Fibroblast of villous mesenchyme (primary cell): Measurements from ENCODE around the gene MDM1. TPM values are rescaled to one million over a fixed set of nuclear protein-coding genes. Genes with fewer than 3 reads are reported as not detected.

Experiments used
- DNase-seq: peaks from one replicate; pipeline ENCODE4 v3.0.0-alpha.2; 2010; ENCODE audit warnings: low read depth
- H3K4me3 ChIP-seq: 2 replicates; pipeline ENCODE4 v1.5.1; 2011; ENCODE audit warnings: low read depth, mild to moderate bottlenecking, low read length
- total RNA-seq: library from RNA; depleted of rRNA; stranded (reverse); fragments of >200 nt; gene quantifications from 2 replicates; pipeline ENCODE4 v1.2.3, GENCODE V29; 2012
- TF ChIP-seq, protein P1 (sequence below): IDR thresholded peaks from 2 replicates; pipeline ENCODE4 v1.5.1; 2012; ENCODE audit warnings: low read depth, mild to moderate bottlenecking, low read length; ENCODE audit not compliant: insufficient read depth

MDM1 gene
- total RNA-seq, 1 donor = 13.0 TPM

DNA sequence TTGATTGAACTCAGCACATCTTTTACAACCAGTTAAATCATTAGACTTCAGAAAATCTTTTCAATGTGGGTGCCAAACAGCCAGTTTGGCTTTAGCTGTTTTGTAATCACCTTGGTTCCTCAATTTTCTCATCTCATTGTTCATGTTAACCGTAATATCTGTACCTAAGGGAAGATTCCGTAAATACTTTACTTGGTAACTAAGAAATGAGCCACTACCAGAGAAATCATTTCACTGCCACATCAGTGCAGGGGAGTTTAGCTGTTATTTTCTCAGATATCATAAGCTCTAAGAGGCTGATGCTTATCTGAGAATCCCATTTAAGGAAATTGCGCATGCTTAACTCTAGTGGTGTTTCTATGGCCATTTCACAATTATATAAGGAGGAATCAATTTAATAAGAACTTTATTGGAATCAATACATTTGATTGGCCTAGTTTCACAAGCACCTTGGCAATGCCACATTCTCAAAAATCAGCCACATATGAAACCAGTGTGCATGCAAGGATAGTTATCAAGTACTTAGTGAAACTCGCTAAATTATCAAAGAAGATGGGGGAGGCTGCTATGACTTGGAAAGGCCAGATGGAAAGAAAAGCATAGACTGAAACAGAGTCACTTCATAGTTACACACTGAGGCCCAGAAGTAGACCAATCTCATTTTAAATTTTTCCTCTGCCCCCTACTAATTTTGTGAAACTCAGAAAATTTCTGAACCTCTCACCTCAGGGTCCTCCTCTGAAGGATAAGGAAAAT, 50.7 kb downstream of the MDM1 start:
- TF ChIP-seq, protein P1, sequence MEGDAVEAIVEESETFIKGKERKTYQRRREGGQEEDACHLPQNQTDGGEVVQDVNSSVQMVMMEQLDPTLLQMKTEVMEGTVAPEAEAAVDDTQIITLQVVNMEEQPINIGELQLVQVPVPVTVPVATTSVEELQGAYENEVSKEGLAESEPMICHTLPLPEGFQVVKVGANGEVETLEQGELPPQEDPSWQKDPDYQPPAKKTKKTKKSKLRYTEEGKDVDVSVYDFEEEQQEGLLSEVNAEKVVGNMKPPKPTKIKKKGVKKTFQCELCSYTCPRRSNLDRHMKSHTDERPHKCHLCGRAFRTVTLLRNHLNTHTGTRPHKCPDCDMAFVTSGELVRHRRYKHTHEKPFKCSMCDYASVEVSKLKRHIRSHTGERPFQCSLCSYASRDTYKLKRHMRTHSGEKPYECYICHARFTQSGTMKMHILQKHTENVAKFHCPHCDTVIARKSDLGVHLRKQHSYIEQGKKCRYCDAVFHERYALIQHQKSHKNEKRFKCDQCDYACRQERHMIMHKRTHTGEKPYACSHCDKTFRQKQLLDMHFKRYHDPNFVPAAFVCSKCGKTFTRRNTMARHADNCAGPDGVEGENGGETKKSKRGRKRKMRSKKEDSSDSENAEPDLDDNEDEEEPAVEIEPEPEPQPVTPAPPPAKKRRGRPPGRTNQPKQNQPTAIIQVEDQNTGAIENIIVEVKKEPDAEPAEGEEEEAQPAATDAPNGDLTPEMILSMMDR = no peak
- no peak overlapping the region for H3K4me3 ChIP-seq
- no peak for DNase-seq

DNA sequence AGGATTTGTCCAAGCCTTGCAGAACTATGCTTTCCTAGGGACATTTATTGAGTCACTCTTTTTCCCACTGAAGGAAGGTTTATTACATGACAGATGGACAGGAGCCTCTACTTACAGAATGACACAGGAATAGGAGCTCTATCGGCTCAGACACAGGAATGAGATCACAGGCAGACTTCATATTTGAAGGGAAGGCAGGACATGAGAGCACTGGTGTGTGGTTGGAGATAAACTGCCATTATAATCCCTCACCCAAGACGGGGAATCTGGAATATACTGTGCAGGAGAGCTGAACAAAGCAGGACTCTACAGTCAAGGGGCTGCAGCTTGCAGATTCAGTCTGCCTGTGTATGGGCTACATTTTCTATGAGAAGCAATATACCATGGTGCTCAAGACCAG, 51.9 kb downstream of the MDM1 start:
- no peak overlapping the region for H3K4me3 ChIP-seq

DNA sequence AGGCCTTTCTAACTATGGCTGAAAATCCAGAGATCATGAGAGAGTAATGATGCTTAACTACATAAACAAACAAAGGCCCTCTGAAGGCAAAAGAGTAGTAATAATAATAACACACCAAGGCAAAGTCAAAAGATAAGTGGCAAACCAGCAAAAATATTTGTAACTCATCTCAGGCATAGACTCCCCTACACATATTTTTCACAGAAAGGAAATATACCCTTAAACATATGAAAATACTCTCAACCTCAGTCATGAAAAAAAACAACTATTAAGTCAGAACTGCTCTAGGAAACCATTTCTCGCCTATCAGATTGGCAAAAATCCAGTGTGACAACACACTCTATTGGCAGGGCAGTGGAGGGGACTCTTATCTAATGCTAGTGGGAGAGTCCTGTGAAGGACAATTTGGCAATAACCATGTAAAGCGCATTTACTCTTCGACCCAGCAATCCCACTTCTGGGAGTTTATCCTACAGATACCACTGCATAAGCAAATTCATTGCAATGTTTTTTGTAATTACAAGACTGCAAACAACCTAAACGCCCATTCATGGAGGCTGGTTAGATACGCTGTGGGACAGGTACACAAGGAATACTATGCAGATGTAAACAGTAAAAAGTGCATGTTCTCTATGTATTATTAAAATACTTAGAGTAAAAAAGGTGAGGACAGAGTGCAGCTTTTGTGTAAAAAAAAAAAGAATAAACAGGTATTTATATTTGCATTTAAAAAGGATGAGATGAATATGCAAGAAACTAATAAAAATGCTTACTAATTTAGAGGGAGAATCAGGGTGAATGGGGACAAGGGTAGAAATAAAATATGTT, 52.7 kb downstream of the MDM1 start:
- TF ChIP-seq, protein P1 = no peak
- no peak overlapping the region for H3K4me3 ChIP-seq
- DNase-seq = peak; percentile 45

More for the DNA sequence above, 51.9 kb downstream of the MDM1 start:
- no peak for DNase-seq
- TF ChIP-seq, protein P1 = no peak

DNA sequence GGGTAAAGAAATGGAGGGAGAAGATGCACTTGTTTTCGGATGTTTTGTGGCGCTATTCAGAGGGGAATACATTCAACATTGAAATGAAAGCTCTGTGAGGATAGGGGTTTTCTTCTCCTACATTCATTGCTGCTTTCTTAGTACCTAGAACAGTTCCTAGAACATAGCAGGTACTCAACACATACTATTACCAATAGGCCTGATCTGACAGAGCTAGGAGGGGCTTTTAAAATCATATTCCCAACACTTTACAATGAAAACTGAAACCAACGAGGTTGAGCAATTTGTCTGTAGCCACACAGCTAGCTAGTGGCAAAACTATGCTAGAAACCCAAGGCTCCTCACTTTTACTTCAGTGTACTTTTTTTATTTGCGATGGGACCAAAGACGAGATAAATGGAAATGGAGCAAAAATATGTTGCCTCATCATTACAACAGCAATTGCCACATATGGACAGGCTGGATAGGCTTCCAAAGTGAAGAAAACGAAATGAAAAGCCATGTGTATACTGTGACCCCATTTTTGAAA, 55.7 kb downstream of the MDM1 start:
- TF ChIP-seq, protein P1 = no peak
- H3K4me3 ChIP-seq = no peak overlapping the region
- DNase-seq = peak; percentile 52

DNA sequence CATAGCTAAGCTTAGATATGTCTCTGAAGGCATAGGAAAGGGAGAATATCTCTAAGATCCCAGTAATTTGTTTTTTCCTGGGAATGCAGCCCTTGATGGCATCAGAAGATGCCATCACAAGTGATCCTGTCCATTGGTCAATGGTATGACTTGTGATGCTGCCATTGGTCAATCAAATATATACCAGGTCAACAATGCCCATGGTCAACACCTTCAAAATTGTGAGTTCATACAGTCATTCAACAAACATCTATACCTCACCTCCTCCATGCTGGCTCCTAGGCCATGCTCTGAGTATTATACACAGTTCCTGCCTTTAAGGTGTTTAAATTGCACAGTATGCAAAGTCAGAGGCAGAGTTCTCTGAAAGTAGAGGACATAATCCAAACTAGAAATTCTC, 59.4 kb downstream of the MDM1 start:
- no peak overlapping the region for H3K4me3 ChIP-seq
- TF ChIP-seq, protein P1 = no peak
- DNase-seq = no peak

DNA sequence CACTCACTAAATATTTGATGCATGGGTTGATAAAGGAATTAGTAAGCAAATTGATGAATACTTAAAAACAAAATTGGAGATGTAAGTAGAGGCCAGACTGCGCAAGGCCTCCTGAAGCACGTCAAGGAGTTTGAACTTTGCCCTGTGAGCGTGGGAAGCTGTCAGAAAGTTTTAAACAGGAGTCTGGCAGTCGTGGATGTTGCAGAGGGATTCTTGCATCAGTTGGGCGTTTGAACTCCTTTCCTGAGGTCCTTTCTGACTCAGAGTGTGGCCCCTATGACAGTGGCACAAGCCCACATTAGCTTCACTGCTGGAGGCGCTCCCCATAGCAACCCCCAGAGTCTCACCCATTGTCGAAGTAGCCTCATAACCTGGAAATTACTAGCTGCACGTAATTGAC, 60.8 kb downstream of the MDM1 start:
- TF ChIP-seq, protein P1 = no peak
- peak; percentile 94 for DNase-seq
- no peak overlapping the region for H3K4me3 ChIP-seq
